ENCODE data around the gene BMP8A. TPM values are rescaled to one million over a fixed set of nuclear protein-coding genes. Genes with fewer than 3 reads are reported as not detected.

BMP8A gene
- total RNA-seq, 1 experiment from 2014 or later, result not detected

Other genes with a start within 250 kb of the BMP8A start
- gene PABPC4, start 85.2 kb downstream of the BMP8A start, total RNA-seq (2014; rRNA removed; shearing (Covaris generic); ENCODE audit: low replicate concordance), result 65.1 and 86.2 TPM in 2 replicates
- 0.12 and 0.98 TPM in 2 replicates for gene HEYL, start 148.0 kb downstream of the BMP8A start, total RNA-seq (2014; rRNA removed; shearing (Covaris generic); ENCODE audit: low replicate concordance)
- not detected in 2 replicates for gene NT5C1A, start 180.5 kb downstream of the BMP8A start, total RNA-seq (2014; rRNA removed; shearing (Covaris generic); ENCODE audit: low replicate concordance)
- gene HPCAL4, start 199.8 kb downstream of the BMP8A start, total RNA-seq (2014; rRNA removed; shearing (Covaris generic); ENCODE audit: low replicate concordance), result 0.03 TPM in 1 of 2 replicates, not detected in the other
- 50.3 and 55.9 TPM in 2 replicates for gene PPIE, start 247.2 kb downstream of the BMP8A start, total RNA-seq (2014; rRNA removed; shearing (Covaris generic); ENCODE audit: low replicate concordance)

All from Caki2 (cell line).